Caco-2 (cell line): ENCODE measurements around the gene SLC6A13. TPM values are rescaled to one million over a fixed set of nuclear protein-coding genes. Genes with fewer than 3 reads are reported as not detected.

Experiments used
- BruUV-seq: library from RNA; stranded (reverse); fragments of 400-500 nt; replicated peaks from 2 replicates; lab custom pipeline; 2021; lab: Mats Ljungman, UMichigan
- CTCF ChIA-PET: fragments of 300-600 bp; sonication (Branson Sonifier 250); formaldehyde crosslinking; loops from one replicate; lab custom pipeline; 2022; ENCODE audit warnings: antibody characterized with exemption; lab: Charles Lee
- POLR2A ChIA-PET: fragments of 300-600 bp; sonication (Branson Sonifier 250); formaldehyde crosslinking; loops from one replicate; lab custom pipeline; 2022; ENCODE audit warnings: antibody characterized with exemption; lab: Charles Lee
- DNase-seq, 2 experiments: peaks; one replicate each; pipeline versions ENCODE4 v3.0.0 to v3.0.0-alpha.2; 2020 to 2022
- H3K27me3 ChIP-seq: replicated peaks from 2 replicates; pipeline ENCODE4 v1.6.0; 2011; ENCODE audit warnings: low read length; ENCODE audit not compliant: control insufficient read depth, insufficient read depth
- H3K36me3 ChIP-seq: 2 replicates; pipeline ENCODE4 v1.5.1; 2011; ENCODE audit warnings: low read length; ENCODE audit not compliant: control insufficient read depth, insufficient read depth
- H3K4me1 ChIP-seq: fragments of 250-450 bp; sonication (Bioruptor Pico); 2 replicates; pipeline ENCODE4 v1.5.1; 2020; ENCODE audit warnings: mild to moderate bottlenecking
- H3K4me3 ChIP-seq: 2 replicates; pipeline ENCODE4 v1.5.1; 2011; ENCODE audit warnings: low read depth, mild to moderate bottlenecking, control low read depth, low read length
- H3K9me3 ChIP-seq: fragments of 250-450 bp; sonication (Bioruptor Pico); 2 replicates; pipeline ENCODE4 v1.5.1; 2020; ENCODE audit warnings: mild to moderate bottlenecking, moderate library complexity
- H3K27ac Mint-ChIP-seq: one replicate; pipeline ENCODE4 v1.8.0; 2022; ENCODE audit warnings: mixed read lengths; ENCODE audit not compliant: unreplicated experiment
- H3K27me3 Mint-ChIP-seq: one replicate; pipeline ENCODE4 v1.8.0; 2022; ENCODE audit warnings: mixed read lengths; ENCODE audit not compliant: insufficient read depth, unreplicated experiment
- H3K36me3 Mint-ChIP-seq: one replicate; pipeline ENCODE4 v1.8.0; 2022; ENCODE audit warnings: mild to moderate bottlenecking, mixed read lengths; ENCODE audit not compliant: insufficient read depth, unreplicated experiment
- H3K4me1 Mint-ChIP-seq: one replicate; pipeline ENCODE4 v1.8.0; 2022; ENCODE audit warnings: low read depth, mixed read lengths; ENCODE audit not compliant: unreplicated experiment
- H3K4me3 Mint-ChIP-seq: one replicate; pipeline ENCODE4 v1.8.0; 2022; ENCODE audit warnings: mild to moderate bottlenecking, moderate library complexity, mixed read lengths; ENCODE audit not compliant: unreplicated experiment
- H3K9me3 Mint-ChIP-seq: one replicate; pipeline ENCODE4 v1.8.0; 2022; ENCODE audit warnings: mixed read lengths; ENCODE audit not compliant: unreplicated experiment
- intact Hi-C: fragments of 100-400 bp; cut with micrococcal nuclease; formaldehyde crosslinking; loops from one replicate; pipeline ENCODE4 v1.10.0; 2022; ENCODE audit not compliant: unreplicated experiment
- total RNA-seq: library from RNA; stranded (reverse); gene quantifications from 2 replicates; pipeline ENCODE4 v1.2.3, GENCODE V29; 2022
- TF ChIP-seq, protein P1 (sequence below), 2 experiments: fragments of 200-600 bp in 1 of 2; IDR thresholded peaks; 1 replicate in 1 of 2; 2 replicates in 1 of 2; pipeline versions ENCODE4 v1.5.1 to v1.8.0; 2011 to 2022; ENCODE audit warnings: antibody characterized with exemption in 1 of 2, control low read depth in 1 of 2, inconsistent platforms in 1 of 2, low read depth in 1 of 2, low read length in 1 of 2, mild to moderate bottlenecking in 1 of 2, moderate library complexity in 1 of 2; ENCODE audit not compliant: insufficient read depth in 1 of 2, severe bottlenecking in 1 of 2, unreplicated experiment in 1 of 2

SLC6A13 gene
- total RNA-seq, 1 experiment from 2014 or later = 1.0 TPM

- no peak overlapping the region for H3K4me3 ChIP-seq
- peaks cover 7% of the 10 kb centered on the region for H3K4me1 ChIP-seq
- BruUV-seq = no TSS peak
- ChIA-PET POLR2A (no interaction called here), CTCF (no interaction called here)
- intact Hi-C loops = no loop called here
- Mint-ChIP-seq H3K36me3 (no peaks in the 10 kb centered on the region), H3K4me3 (no peak overlapping the region), H3K4me1 (peaks cover 14% of the 10 kb centered on the region), H3K9me3 (no peaks in the 10 kb centered on the region), H3K27me3 (no peaks in the 10 kb centered on the region), H3K27ac (peak overlapping the region; percentile 63)
- no peaks in the 10 kb centered on the region for H3K27me3 ChIP-seq
- DNase-seq = no peak
- H3K36me3 ChIP-seq = no peaks in the 10 kb centered on the region
- TF ChIP-seq, protein P1, sequence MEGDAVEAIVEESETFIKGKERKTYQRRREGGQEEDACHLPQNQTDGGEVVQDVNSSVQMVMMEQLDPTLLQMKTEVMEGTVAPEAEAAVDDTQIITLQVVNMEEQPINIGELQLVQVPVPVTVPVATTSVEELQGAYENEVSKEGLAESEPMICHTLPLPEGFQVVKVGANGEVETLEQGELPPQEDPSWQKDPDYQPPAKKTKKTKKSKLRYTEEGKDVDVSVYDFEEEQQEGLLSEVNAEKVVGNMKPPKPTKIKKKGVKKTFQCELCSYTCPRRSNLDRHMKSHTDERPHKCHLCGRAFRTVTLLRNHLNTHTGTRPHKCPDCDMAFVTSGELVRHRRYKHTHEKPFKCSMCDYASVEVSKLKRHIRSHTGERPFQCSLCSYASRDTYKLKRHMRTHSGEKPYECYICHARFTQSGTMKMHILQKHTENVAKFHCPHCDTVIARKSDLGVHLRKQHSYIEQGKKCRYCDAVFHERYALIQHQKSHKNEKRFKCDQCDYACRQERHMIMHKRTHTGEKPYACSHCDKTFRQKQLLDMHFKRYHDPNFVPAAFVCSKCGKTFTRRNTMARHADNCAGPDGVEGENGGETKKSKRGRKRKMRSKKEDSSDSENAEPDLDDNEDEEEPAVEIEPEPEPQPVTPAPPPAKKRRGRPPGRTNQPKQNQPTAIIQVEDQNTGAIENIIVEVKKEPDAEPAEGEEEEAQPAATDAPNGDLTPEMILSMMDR (IDR thresholded peaks at IDR 0.05; ENCODE audit: insufficient read depth in 1 of 2, low read depth in 1 of 2, low read length in 1 of 2, severe bottlenecking in 1 of 2, unreplicated experiment in 1 of 2) = no peak
- no peaks in the 10 kb centered on the region for H3K9me3 ChIP-seq
Measured at GRCh38 chr12:172732-173161, 89.9 kb downstream of the SLC6A13 start.

GRCh38 chr12:171743-172676 lies 90.6 kb downstream of the SLC6A13 start:
- Mint-ChIP-seq H3K27ac (peak overlapping the region; percentile 63), H3K4me3 (no peak overlapping the region), H3K36me3 (no peaks in the 10 kb centered on the region), H3K9me3 (no peaks in the 10 kb centered on the region), H3K4me1 (peaks cover 19% of the 10 kb centered on the region), H3K27me3 (no peaks in the 10 kb centered on the region)
- Histone ChIP-seq H3K27me3 (no peaks in the 10 kb centered on the region), H3K36me3 (no peaks in the 10 kb centered on the region), H3K9me3 (no peaks in the 10 kb centered on the region), H3K4me3 (no peak overlapping the region), H3K4me1 (peaks cover 9% of the 10 kb centered on the region)
- no peak for DNase-seq
- CTCF ChIA-PET = no interaction called here
- TF ChIP-seq, protein P1 (IDR thresholded peaks at IDR 0.05; ENCODE audit: insufficient read depth in 1 of 2, low read depth in 1 of 2, low read length in 1 of 2, severe bottlenecking in 1 of 2, unreplicated experiment in 1 of 2) = no peak
- no TSS peak for BruUV-seq
- intact Hi-C loops = no loop called here
- POLR2A ChIA-PET = no interaction called here

DNA sequence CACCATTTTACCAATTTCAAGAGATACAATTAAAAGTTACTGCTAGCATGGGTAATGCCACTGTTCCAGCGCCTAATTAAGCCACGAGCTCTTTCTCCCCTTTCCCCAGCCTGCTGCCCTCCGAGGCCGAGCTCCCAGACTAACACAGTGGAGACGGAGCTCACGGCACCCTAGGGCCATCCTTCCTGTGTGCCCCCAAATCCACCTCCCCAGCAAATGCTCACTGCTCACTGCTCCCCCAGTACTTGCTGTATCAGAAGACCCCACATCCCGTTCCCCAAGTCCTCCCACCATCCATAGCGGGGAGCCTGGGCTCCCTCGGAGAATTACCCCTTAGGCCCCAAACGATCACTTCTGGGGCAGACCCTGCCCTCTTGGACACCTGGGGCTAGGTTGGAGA lies 91.4 kb downstream of the SLC6A13 start:
- no peak overlapping the region for H3K27ac Mint-ChIP-seq
- no peaks in the 10 kb centered on the region for H3K9me3 Mint-ChIP-seq
- H3K27me3 Mint-ChIP-seq = no peaks in the 10 kb centered on the region
- POLR2A ChIA-PET = no interaction called here
- TF ChIP-seq, protein P1 (IDR thresholded peaks at IDR 0.05; ENCODE audit: insufficient read depth in 1 of 2, low read depth in 1 of 2, low read length in 1 of 2, severe bottlenecking in 1 of 2, unreplicated experiment in 1 of 2) = no peak
- intact Hi-C loops = no loop called here
- no peaks in the 10 kb centered on the region for H3K27me3 ChIP-seq
- no peak overlapping the region for H3K4me3 Mint-ChIP-seq
- H3K36me3 Mint-ChIP-seq = no peaks in the 10 kb centered on the region
- H3K4me1 Mint-ChIP-seq = peaks cover 14% of the 10 kb centered on the region
- no peak overlapping the region for H3K4me3 ChIP-seq
- no peaks in the 10 kb centered on the region for H3K9me3 ChIP-seq
- H3K36me3 ChIP-seq = no peaks in the 10 kb centered on the region
- no TSS peak for BruUV-seq
- DNase-seq = no peak
- H3K4me1 ChIP-seq = peaks cover 9% of the 10 kb centered on the region
- CTCF ChIA-PET = interaction anchor here (0.6 kb wide), 1 partner anchor 16 kb away, joined by 5 read pairs; no protein-coding TSS in a partner anchor

Other genes with a start within 250 kb of the SLC6A13 start
- gene IQSEC3, start 196.1 kb downstream of the SLC6A13 start, total RNA-seq = 0.19 and 0.59 TPM in 2 replicates
- 1.5 and 2.1 TPM in 2 replicates for gene SLC6A12, start 48.7 kb downstream of the SLC6A13 start, total RNA-seq
- gene KDM5A, start 126.5 kb upstream of the SLC6A13 start, total RNA-seq = 72.7 and 89.6 TPM in 2 replicates
- gene CCDC77, start 138.8 kb upstream of the SLC6A13 start, total RNA-seq = 33.0 and 33.9 TPM in 2 replicates
- 77.9 and 78.1 TPM in 2 replicates for gene B4GALNT3, start 197.1 kb upstream of the SLC6A13 start, total RNA-seq